Pancreas (tissue), 10 donors: ENCODE data around the gene SPAG16. TPM values are rescaled to one million over a fixed set of nuclear protein-coding genes. Genes with fewer than 3 reads are reported as not detected.

Source experiments
- ATAC-seq, 4 donors: fragments of 200-7000 bp; cut with Tn5 transposase; one replicate each; pipeline versions ENCODE4 v1.8.0 to v1.9.1; 2020; ENCODE audit warnings: mild to moderate bottlenecking in 4 of 4, moderate library complexity in 4 of 4
- DNase-seq, 6 donors: peaks; one replicate each; pipeline ENCODE4 v3.0.0-alpha.2; 2020
- FAIRE-seq: peaks from 2 replicates; lab custom pipeline; 2012; peaks lifted over from hg19 to GRCh38; lab: Jason Lieb, UNC
- H3K27ac ChIP-seq, 4 donors: fragments of 200-600 bp; sonication (generic); 1 replicate in 3 of 4; 2 replicates in 1 of 4; pipeline versions ENCODE4 v1.5.0 to v1.8.0; 2020
- H3K27me3 ChIP-seq, 4 donors: fragments of 200-600 bp; one replicate each; pipeline ENCODE4 v1.8.0; 2021
- H3K36me3 ChIP-seq, 3 donors: fragments of 200-600 bp; sonication (generic) in 1 of 3; one replicate each; pipeline versions ENCODE4 v1.5.0 to v1.8.0; 2020 to 2021
- H3K4me1 ChIP-seq, 3 donors: fragments of 200-600 bp; one replicate each; pipeline ENCODE4 v1.8.0; 2021
- H3K4me3 ChIP-seq, 4 donors: fragments of 200-600 bp; sonication (generic) in 2 of 4; one replicate each; pipeline versions ENCODE4 v1.5.0 to v1.8.0; 2020 to 2021
- H3K9me3 ChIP-seq, 4 donors: fragments of 200-600 bp; one replicate each; pipeline ENCODE4 v1.8.0; 2021
- WGBS, 2 donors: extraction: QIAGEN DNeasy Blood & Tissue Kit; methylation state at CpG; one replicate each; pipeline ENCODE4 v1.1.7; 2013; 5-methylcytosine and 5-hydroxymethylcytosine counted together
- intact Hi-C, 3 donors: fragments of 100-400 bp; cut with DNase I; formaldehyde crosslinking; loops; one replicate each; pipeline versions ENCODE4 v1.11.1 to v1.14.2; 2022
- polyA plus RNA-seq, 2 donors: library from polyadenylated mRNA; stranded (reverse); fragments of 200-250 nt; gene quantifications; one replicate each; pipeline ENCODE4 v1.2.3, GENCODE V29; 2013
- total RNA-seq, 6 donors: library from RNA; stranded (reverse); fragmentation: NEBNext Ultra II Directional in 4 of 6; extraction: Animal tissue kit (Norgen Biotek cat#: 25700) in 4 of 6; gene quantifications; one replicate each; pipeline versions ENCODE4 v1.2.1 to v1.2.4, GENCODE V29; 2021 to 2023
- TF ChIP-seq, protein P1 (sequence below), 4 donors: fragments of 200-600 bp; sonication (generic) in 3 of 4; IDR thresholded peaks; one replicate each; pipeline versions ENCODE4 v1.5.0 to v1.8.0; 2021; ENCODE audit warnings: antibody characterized with exemption in 4 of 4
- donor health status: healthy with polysubstance abuse.
- donor health status: DM: no; HTN: no; CAD: no; lungs with moderate emphysema.
- donor health status: DM: no; HTN: no; CAD: no.
- donor health status: control.
- donor health status: control.
- donor health status: Bipolar disorder and iron deficiency.
- donor health status: DM: yes; HTN: yes; CAD: no.
- donor health status: DM: no; HTN: no; CAD: no.
- donor health status: DM: no; HTN: no; CAD: no.
- donor health status: DM: yes; HTN: yes; CAD: no.

Gene SPAG16
- total and polyA plus RNA-seq, 8 donors: 9.7 to 25.7 (median 11.7) TPM

DNA sequence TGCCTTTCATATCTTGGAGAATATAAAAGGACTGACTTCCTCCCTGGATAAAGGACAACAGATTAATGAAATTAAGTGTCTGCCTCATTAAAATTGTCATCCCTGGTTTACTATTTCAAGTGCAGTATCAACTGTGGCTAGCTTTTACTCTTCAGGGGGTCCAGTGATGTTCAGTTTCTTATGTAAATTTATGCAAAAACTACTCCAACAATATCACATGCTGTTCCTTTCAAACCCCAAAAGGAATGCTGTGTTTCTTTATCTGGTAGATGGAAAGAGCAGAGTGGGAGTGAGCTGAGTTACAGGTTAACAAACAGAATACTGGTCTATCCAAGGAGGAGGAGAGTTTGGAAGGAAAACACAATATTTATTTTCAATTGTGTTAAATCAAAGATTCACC is 842.9 kb downstream of the SPAG16 start:
- no peak for ATAC-seq
- Histone ChIP-seq H3K9me3 (no peaks in the 10 kb centered on the region), H3K4me1 (peaks cover 0 to 4% (median 0%) of the 10 kb centered on the region in 3 donors), H3K36me3 (no peaks in the 10 kb centered on the region), H3K27me3 (no peaks in the 10 kb centered on the region), H3K27ac (no peak overlapping the region), H3K4me3 (no peak overlapping the region)
- FAIRE-seq: no peak
- TF ChIP-seq, protein P1, sequence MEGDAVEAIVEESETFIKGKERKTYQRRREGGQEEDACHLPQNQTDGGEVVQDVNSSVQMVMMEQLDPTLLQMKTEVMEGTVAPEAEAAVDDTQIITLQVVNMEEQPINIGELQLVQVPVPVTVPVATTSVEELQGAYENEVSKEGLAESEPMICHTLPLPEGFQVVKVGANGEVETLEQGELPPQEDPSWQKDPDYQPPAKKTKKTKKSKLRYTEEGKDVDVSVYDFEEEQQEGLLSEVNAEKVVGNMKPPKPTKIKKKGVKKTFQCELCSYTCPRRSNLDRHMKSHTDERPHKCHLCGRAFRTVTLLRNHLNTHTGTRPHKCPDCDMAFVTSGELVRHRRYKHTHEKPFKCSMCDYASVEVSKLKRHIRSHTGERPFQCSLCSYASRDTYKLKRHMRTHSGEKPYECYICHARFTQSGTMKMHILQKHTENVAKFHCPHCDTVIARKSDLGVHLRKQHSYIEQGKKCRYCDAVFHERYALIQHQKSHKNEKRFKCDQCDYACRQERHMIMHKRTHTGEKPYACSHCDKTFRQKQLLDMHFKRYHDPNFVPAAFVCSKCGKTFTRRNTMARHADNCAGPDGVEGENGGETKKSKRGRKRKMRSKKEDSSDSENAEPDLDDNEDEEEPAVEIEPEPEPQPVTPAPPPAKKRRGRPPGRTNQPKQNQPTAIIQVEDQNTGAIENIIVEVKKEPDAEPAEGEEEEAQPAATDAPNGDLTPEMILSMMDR (IDR thresholded peaks at IDR 0.05): no peak
- intact Hi-C loops: no loop called here
- DNase-seq: no peak

GRCh38 chr2:214127571-214127970 is 843.3 kb downstream of the SPAG16 start:
- no peaks in the 10 kb centered on the region for H3K9me3 ChIP-seq
- intact Hi-C loops: no loop called here
- DNase-seq: no peak
- TF ChIP-seq, protein P1 (IDR thresholded peaks at IDR 0.05): no peak
- H3K27ac ChIP-seq: no peak overlapping the region
- peak in 1 of 4 donors; percentile 23 for ATAC-seq
- FAIRE-seq: no peak
- peaks cover 0 to 4% (median 0%) of the 10 kb centered on the region in 3 donors for H3K4me1 ChIP-seq
- no peak overlapping the region for H3K4me3 ChIP-seq
- H3K36me3 ChIP-seq: no peaks in the 10 kb centered on the region
- H3K27me3 ChIP-seq: no peaks in the 10 kb centered on the region
- WGBS, 2 donors: 56 to 61% methylated on average over 1 of the region's 1 CpG

GRCh38 chr2:214128040-214128439 is 843.8 kb downstream of the SPAG16 start:
- intact Hi-C loops: no loop called here
- DNase-seq: no peak
- Histone ChIP-seq H3K4me1 (peaks cover 0 to 4% (median 0%) of the 10 kb centered on the region in 3 donors), H3K4me3 (no peak overlapping the region), H3K36me3 (no peaks in the 10 kb centered on the region), H3K27me3 (no peaks in the 10 kb centered on the region), H3K9me3 (no peaks in the 10 kb centered on the region), H3K27ac (no peak overlapping the region)
- 86% methylated on average over 1 of the region's 1 CpG for WGBS, 2 donors
- ATAC-seq: no peak
- FAIRE-seq: no peak
- TF ChIP-seq, protein P1 (IDR thresholded peaks at IDR 0.05): no peak

- FAIRE-seq (no peak), DNase-seq (peak in 1 of 6 donors; percentile 11), ATAC-seq (peak in 3 of 4 donors; percentile 31 to 61 (median 38))
- intact Hi-C loops: no loop called here
- Histone ChIP-seq H3K36me3 (no peaks in the 10 kb centered on the region), H3K27ac (no peak overlapping the region), H3K27me3 (no peaks in the 10 kb centered on the region), H3K4me3 (no peak overlapping the region), H3K9me3 (no peaks in the 10 kb centered on the region), H3K4me1 (peaks cover 0 to 4% (median 0%) of the 10 kb centered on the region in 3 donors)
- 19 to 21% methylated on average over 2 of the region's 2 CpGs for WGBS, 2 donors
- TF ChIP-seq, protein P1 (IDR thresholded peaks at IDR 0.05): no peak
These were observed 845.9 kb downstream of the SPAG16 start for GRCh38 chr2:214130114-214130513.

GRCh38 chr2:214135966-214136365 is 851.7 kb downstream of the SPAG16 start:
- intact Hi-C loops: no loop called here
- ATAC-seq: no peak

More at GRCh38 chr2:214135966-214136365, 851.7 kb downstream of the SPAG16 start:
- H3K27me3 ChIP-seq: no peaks in the 10 kb centered on the region
- 92 to 100% methylated on average over 1 of the region's 1 CpG for WGBS, 2 donors
- no peak overlapping the region for H3K4me3 ChIP-seq
- H3K9me3 ChIP-seq: no peaks in the 10 kb centered on the region
- H3K4me1 ChIP-seq: peaks cover 0 to 19% (median 12%) of the 10 kb centered on the region in 3 donors
- FAIRE-seq: no peak
- TF ChIP-seq, protein P1 (IDR thresholded peaks at IDR 0.05): no peak
- no peaks in the 10 kb centered on the region for H3K36me3 ChIP-seq
- DNase-seq: no peak
- no peak overlapping the region for H3K27ac ChIP-seq
